Left lung (tissue), 14 donors: ENCODE measurements around the gene LRRC4B. TPM values are rescaled to one million over a fixed set of nuclear protein-coding genes. Genes with fewer than 3 reads are reported as not detected.
"Not testable (repeated sequence)": the region's sequence is repeated elsewhere in the genome, so short reads cannot be mapped to it uniquely, and the experiment has no call there.

Experiments
- ATAC-seq: fragments of 200-7000 bp; cut with Tn5 transposase; one replicate; pipeline ENCODE4 v1.9.1; 2020; ENCODE audit warnings: moderate library complexity
- DNase-seq, 4 donors: peaks; one replicate each; pipeline ENCODE4 v3.0.0-alpha.2; 2013 to 2020
- H3K27ac ChIP-seq, 2 donors: fragments of 200-600 bp; sonication (generic) in 1 of 2; one replicate each; pipeline versions ENCODE4 v1.5.0 to v1.8.0; 2020 to 2021
- H3K27me3 ChIP-seq, 2 donors: fragments of 200-600 bp; sonication (generic) in 1 of 2; one replicate each; pipeline versions ENCODE4 v1.5.0 to v1.8.0; 2020 to 2021
- H3K36me3 ChIP-seq, 2 donors: fragments of 200-600 bp; sonication (generic) in 1 of 2; one replicate each; pipeline versions ENCODE4 v1.5.0 to v1.8.0; 2020 to 2021
- H3K4me1 ChIP-seq, 2 donors: fragments of 200-600 bp; one replicate each; pipeline ENCODE4 v1.8.0; 2021
- H3K4me3 ChIP-seq, 2 donors: fragments of 200-600 bp; sonication (generic) in 1 of 2; one replicate each; pipeline versions ENCODE4 v1.5.0 to v1.8.0; 2020 to 2021; ENCODE audit warnings: mild to moderate bottlenecking in 1 of 2
- H3K9me3 ChIP-seq, 2 donors: fragments of 200-600 bp; sonication (generic) in 1 of 2; one replicate each; pipeline versions ENCODE4 v1.5.0 to v1.8.0; 2020 to 2021
- intact Hi-C, 2 donors: fragments of 100-400 bp; cut with DNase I; formaldehyde crosslinking; loops; one replicate each; pipeline versions ENCODE4 v1.11.2 to v1.14.2; 2022
- long read RNA-seq, 12 donors: library from polyadenylated mRNA in 2 of 12; unstranded in 2 of 12; transcript quantifications; one replicate each; pipeline ENCODE4 v2.0.0 and lab custom pipeline, GENCODE V29; 2019 to 2026
- polyA plus RNA-seq, 6 donors: library from polyadenylated mRNA; unstranded; fragments of 120-200 nt; gene quantifications; one replicate each; pipeline ENCODE4 v1.2.1, GENCODE V29; 2013; ENCODE audit not compliant: insufficient read length in 6 of 6
- total RNA-seq, 2 donors: library from RNA; stranded (reverse); fragmentation: NEBNext Ultra II Directional; extraction: Animal tissue kit (Norgen Biotek cat#: 25700); gene quantifications; one replicate each; pipeline ENCODE4 v1.2.1, GENCODE V29; 2021
- TF ChIP-seq, protein P1 (sequence below), 2 donors: fragments of 200-600 bp; sonication (generic) in 1 of 2; IDR thresholded peaks; one replicate each; pipeline versions ENCODE4 v1.5.0 to v1.8.0; 2021; ENCODE audit warnings: antibody characterized with exemption in 2 of 2
- donor health status: DM: no; HTN: yes; CAD: no.
- donor health status: DM: no; HTN: no; CAD: no.

Gene LRRC4B, protein sequence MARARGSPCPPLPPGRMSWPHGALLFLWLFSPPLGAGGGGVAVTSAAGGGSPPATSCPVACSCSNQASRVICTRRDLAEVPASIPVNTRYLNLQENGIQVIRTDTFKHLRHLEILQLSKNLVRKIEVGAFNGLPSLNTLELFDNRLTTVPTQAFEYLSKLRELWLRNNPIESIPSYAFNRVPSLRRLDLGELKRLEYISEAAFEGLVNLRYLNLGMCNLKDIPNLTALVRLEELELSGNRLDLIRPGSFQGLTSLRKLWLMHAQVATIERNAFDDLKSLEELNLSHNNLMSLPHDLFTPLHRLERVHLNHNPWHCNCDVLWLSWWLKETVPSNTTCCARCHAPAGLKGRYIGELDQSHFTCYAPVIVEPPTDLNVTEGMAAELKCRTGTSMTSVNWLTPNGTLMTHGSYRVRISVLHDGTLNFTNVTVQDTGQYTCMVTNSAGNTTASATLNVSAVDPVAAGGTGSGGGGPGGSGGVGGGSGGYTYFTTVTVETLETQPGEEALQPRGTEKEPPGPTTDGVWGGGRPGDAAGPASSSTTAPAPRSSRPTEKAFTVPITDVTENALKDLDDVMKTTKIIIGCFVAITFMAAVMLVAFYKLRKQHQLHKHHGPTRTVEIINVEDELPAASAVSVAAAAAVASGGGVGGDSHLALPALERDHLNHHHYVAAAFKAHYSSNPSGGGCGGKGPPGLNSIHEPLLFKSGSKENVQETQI
- total RNA-seq (1 to 10 TPM; 2.8 to 3.2 TPM), polyA plus RNA-seq (10 to 100 TPM in 5 of 6 donors, 1 to 10 TPM in 1; 9.0 to 14.3 (median 11.1) TPM)
- long read RNA-seq, donor 1, transcript LRRC4B-201 (3 exons, 2,958 nt) = major isoform, 5 of 10 reads
- long read RNA-seq, donor 1, partial matches to known transcripts = 0 of 10 reads
- long read RNA-seq, donor 1, other reads (novel, unspliced or antisense) = 5 of 10 reads
- long read RNA-seq, donor 2, partial matches to known transcripts = 9 of 13 reads
- long read RNA-seq, donor 2, other reads (novel, unspliced or antisense) = 0 of 13 reads
- long read RNA-seq, donor 3, partial matches to known transcripts = 0 of 2 reads
- long read RNA-seq, donor 3, other reads (novel, unspliced or antisense) = 0 of 2 reads
- long read RNA-seq, donor 4 = 0 reads
- long read RNA-seq, donor 5, partial matches to known transcripts = 5 of 7 reads
- long read RNA-seq, donor 5, other reads (novel, unspliced or antisense) = 0 of 7 reads
- long read RNA-seq, donor 6, partial matches to known transcripts = 0 of 1 reads
- long read RNA-seq, donor 6, other reads (novel, unspliced or antisense) = 0 of 1 reads
- long read RNA-seq, donor 7 = 0 reads
- long read RNA-seq, donor 8 = 0 reads
- long read RNA-seq, donor 9 = 0 reads
- long read RNA-seq, donor 10 = 0 reads
- long read RNA-seq, donor 11 = 0 reads
- long read RNA-seq, donor 12, partial matches to known transcripts = 0 of 2 reads
- long read RNA-seq, donor 12, other reads (novel, unspliced or antisense) = 0 of 2 reads

DNA sequence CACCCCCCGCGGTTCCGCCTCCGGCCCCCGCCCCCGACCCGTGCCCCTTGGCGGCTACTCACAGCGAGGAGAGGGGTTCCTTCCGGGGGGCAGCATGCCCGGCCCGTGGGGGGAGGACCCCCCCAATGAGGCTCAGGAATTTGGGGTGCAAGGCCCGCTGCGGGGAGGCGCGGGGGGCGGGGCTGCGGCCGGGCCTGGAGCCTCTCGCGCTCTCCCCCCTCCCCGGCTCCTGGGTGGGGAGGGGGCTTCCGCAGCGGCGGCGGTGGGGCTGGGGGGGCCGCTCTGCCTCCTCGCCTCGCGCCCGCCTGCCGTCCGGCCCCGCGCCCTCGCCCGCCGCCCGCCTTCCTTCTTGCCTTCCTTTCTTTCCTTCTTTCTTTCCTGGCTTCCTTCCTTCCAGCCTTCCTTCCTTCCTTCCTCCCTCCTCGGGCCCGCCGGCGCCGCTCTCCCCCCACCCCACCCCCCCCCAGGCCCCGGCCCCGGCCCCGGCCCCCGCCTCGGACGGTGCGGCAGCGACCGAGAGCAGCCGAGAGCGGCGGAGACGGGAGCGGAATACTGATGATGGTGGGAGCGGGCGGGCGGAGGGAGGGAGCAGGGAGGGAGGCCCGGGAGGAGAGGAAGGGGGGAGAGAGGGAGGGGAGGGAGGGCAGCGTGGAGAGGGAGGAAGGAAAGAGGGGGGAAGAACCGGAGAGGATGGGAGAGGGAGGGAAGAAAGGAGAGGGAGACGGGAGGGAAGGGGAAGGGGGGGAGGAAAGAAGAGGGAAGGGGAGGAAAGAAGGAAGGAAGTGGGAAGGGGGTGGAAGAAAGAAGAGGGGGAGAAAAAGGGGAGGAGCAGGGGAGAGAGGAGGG is at the start of gene LRRC4B:
LRRC4B (minus strand) TSS at position 554 of the 846 bp plus-strand sequence. CDS start 19,597 bp downstream, outside the sequence.
- no peaks in the 10 kb centered on the region for H3K4me1 ChIP-seq
- peaks cover 21 to 94% of the 10 kb centered on the region in 2 donors for H3K27me3 ChIP-seq
- DNase-seq = peak in 2 of 4 donors; percentile 63 to 77
- H3K27ac ChIP-seq = no peak within 1 kb of the TSS
- ATAC-seq = no peak
- H3K36me3 ChIP-seq = no peaks in the 10 kb centered on the region
- no peak within 1 kb of the TSS for H3K4me3 ChIP-seq
- H3K9me3 ChIP-seq = no peaks in the 10 kb centered on the region
- intact Hi-C loops = no loop called here
- TF ChIP-seq, protein P1, sequence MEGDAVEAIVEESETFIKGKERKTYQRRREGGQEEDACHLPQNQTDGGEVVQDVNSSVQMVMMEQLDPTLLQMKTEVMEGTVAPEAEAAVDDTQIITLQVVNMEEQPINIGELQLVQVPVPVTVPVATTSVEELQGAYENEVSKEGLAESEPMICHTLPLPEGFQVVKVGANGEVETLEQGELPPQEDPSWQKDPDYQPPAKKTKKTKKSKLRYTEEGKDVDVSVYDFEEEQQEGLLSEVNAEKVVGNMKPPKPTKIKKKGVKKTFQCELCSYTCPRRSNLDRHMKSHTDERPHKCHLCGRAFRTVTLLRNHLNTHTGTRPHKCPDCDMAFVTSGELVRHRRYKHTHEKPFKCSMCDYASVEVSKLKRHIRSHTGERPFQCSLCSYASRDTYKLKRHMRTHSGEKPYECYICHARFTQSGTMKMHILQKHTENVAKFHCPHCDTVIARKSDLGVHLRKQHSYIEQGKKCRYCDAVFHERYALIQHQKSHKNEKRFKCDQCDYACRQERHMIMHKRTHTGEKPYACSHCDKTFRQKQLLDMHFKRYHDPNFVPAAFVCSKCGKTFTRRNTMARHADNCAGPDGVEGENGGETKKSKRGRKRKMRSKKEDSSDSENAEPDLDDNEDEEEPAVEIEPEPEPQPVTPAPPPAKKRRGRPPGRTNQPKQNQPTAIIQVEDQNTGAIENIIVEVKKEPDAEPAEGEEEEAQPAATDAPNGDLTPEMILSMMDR (IDR thresholded peaks at IDR 0.05) = no peak

DNA sequence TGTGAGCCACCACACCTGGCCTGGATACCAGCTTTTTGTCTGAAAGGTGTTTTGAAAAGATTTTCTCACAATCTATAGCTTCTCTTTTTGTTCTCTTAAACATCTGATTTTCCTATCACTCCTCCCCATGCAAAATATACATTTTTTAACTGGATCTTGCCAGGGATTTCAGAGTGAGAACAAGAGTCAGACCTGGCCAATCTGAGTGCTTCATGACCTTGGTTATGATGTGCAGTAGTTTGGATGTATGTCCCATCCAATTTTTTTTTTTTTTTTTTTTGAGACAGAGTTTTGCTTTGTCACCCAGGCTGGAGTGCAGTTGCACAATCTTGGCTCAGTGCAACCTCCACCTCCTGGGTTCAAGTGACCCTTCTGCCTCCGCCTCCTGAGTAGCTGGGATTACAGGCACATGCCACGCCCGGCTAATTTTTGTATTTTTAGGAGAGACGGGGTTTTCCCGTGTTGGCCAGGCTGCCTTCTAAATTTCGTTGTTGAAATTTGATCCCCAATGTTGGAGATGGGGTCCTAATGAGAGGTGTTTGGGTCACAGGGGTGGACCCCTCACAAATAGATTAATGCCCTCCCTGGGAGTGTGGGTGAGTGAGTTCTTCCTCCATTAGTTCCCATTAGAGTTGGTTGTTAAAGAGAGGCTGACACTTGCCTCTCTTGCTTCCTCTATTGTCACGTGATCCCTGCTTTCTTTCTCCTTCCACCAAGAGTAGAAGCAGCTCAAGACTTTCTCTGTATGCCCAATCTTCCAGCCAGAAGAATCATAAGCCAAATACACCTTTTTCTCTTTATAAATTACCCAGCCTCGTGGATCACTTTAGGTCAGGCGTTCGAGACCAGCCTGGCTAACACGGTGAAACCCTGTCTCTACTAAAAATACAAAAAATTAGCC is 44.5 kb upstream of the LRRC4B start:
- peaks cover 0 to 21% of the 10 kb centered on the region in 2 donors for H3K27me3 ChIP-seq
- H3K36me3 ChIP-seq, H3K9me3 ChIP-seq, H3K4me3 ChIP-seq, DNase-seq, H3K4me1 ChIP-seq, ATAC-seq, H3K27ac ChIP-seq, intact Hi-C loops: not testable (repeated sequence)

DNA sequence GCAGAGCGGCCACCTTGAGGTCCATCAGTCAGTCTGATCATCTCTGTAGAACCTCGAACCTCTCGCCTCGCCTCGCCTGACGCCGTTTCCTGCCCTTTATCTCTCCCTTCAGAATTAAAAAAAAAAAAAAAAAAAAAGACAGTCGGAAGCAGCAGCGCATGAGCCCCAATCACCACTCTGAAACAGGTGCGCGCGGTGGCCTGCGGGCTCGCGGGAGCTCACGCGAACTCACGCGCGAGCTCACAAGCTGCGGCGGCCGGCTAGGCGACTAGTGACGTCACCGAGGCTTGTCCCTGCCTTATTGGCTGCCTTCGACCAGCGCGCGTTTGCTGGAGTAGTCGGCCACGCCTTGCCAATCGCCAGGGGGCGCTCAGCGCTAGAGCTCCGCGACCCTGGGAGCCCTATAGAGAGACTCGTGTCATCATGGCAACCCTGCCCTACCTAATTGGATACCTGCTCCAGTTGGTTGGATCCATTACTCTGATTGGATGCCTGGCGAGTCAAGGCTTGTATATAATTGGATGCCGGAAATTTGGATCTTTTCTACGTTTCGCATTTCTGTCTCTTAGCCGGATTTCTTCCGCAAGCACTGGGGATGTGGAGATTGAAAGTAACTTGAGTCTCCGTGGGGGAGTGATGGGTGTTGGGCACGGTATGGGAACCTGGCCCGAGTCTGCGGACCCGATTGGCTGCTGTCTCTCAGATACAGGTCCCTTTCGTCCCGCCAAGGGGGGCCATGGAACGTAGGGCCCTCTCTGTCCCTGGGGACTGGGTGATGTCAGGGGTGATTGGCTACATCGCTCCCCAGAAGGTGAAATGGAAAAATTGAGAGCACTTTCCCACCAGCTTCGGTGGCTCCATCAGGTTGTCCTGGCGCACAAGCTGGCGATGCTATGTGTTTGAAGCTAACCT is 39.9 kb upstream of the LRRC4B start:
- TF ChIP-seq, protein P1 (IDR thresholded peaks at IDR 0.05) = peak in 1 of 2 donors; percentile 32
- Histone ChIP-seq H3K27me3 (peaks cover 0 to 49% of the 10 kb centered on the region in 2 donors), H3K4me1 (no peaks in the 10 kb centered on the region), H3K9me3 (no peaks in the 10 kb centered on the region), H3K4me3 (no peak overlapping the region), H3K36me3 (no peaks in the 10 kb centered on the region), H3K27ac (no peak overlapping the region)
- ATAC-seq (peak; percentile 79), DNase-seq (peak; percentile 38 to 89 (median 75))
- intact Hi-C loops = no loop called here

DNA sequence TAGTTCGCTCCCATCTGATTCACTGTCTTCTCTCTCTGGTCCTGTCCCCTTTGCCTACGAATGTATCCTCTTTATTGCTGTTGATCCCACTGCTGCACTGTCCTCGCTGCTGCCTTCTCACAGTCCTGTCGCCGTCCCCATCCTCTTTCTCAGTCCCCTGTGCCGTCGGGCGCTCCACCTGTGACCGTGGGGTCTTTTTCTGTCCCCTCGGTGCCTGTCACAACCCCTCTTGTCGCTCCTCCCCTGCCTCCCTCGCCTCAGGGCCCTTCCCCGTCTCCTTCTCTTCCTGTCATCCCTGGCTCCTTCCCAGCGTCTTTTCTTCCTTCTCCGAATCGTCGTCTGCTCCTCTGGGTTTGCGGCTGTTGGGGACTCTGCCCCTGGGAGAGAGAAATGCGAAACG is 39.2 kb upstream of the LRRC4B start:
- Histone ChIP-seq H3K9me3 (no peaks in the 10 kb centered on the region), H3K4me3 (no peak overlapping the region), H3K4me1 (no peaks in the 10 kb centered on the region), H3K27me3 (peaks cover 0 to 56% of the 10 kb centered on the region in 2 donors), H3K36me3 (no peaks in the 10 kb centered on the region), H3K27ac (no peak overlapping the region)
- TF ChIP-seq, protein P1 (IDR thresholded peaks at IDR 0.05) = no peak
- DNase-seq = no peak
- intact Hi-C loops = no loop called here
- ATAC-seq = no peak

DNA sequence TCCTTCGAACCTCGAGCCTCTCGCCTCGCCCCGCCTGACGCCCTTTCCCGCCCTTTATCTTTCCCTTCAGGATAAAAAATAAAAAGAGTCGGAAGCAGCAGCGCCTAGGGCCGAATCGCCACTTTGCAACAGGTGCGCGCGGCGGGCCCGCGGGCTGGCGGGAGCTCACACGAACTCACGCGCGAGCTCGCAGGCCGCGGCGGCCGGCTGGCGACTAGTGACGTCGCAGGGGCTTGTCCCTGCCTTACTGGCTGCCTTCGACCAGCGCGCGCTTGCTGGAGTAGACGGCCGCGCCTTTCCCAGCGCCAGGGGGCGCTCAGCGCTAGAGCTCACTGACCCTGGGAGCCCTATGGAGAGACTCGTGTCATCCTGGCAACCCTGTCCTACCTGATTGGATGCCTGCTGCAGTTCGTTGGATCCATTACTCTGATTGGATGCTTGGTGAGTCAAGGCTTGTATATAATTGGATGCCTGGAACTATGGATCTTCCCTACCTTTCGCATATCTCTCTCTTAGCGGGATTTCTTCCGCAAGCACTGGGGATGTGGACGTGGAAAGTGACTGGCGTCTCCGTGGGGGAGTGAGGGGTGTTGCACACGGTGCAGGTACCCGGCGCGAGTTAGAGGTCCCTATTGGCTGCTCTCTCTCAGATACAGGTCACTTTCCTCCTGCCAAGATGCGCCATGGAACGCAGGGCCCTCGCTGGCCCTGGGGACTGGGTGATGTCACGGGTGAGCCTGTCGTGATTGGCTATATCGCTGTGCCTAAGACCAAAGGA is 38.0 kb upstream of the LRRC4B start:
- H3K27ac ChIP-seq, intact Hi-C loops, H3K9me3 ChIP-seq, H3K4me3 ChIP-seq, DNase-seq, H3K4me1 ChIP-seq, H3K36me3 ChIP-seq: not testable (repeated sequence)
- ATAC-seq = peak; percentile 72
- H3K27me3 ChIP-seq = peaks cover 0 to 67% of the 10 kb centered on the region in 2 donors
